ENCODE results near the gene TMEM101. TPM values are rescaled to one million over a fixed set of nuclear protein-coding genes. Genes with fewer than 3 reads are reported as not detected.

Gene TMEM101
- total and polyA plus RNA-seq, 2 donors (not counting 1 experiment from before 2014, with no cell fraction given): 16.3 to 25.3 TPM

GRCh38 chr17:44012391-44012790 lies 2.4 kb downstream of the TMEM101 start:
- H3K4me3 ChIP-seq (ENCODE audit: control extremely low read depth in 1 of 5, extremely low read depth in 1 of 5, insufficient read depth in 1 of 5, low read depth in 2 of 5, low read length in 4 of 5): no peak overlapping the region
- peaks cover 0 to 11% of the 10 kb centered on the region in 2 experiments for H3K36me3 ChIP-seq (replicated peaks in 1 of 2; ENCODE audit: control extremely low read depth in 1 of 2, control insufficient read depth in 1 of 2, extremely low read depth in 1 of 2, insufficient read depth in 2 of 2, low read length in 1 of 2)
- H3K9ac ChIP-seq (ENCODE audit: low read length): no peak overlapping the region
- Mint-ChIP-seq H3K4me3 (no peak overlapping the region), H3K4me1 (peaks cover 24% of the 10 kb centered on the region), H3K9me3 (ENCODE audit: insufficient read depth) (no peaks in the 10 kb centered on the region), H3K27ac (no peak overlapping the region), H3K27me3 (no peaks in the 10 kb centered on the region)
- H2AFZ ChIP-seq (ENCODE audit: insufficient read depth, low read depth, low read length, poor library complexity, severe bottlenecking): no peak overlapping the region
- ChIA-PET POLR2A (no interaction called here), CTCF (no interaction called here)
- H3K79me2 ChIP-seq (ENCODE audit: control insufficient read depth, insufficient read depth, low read length): peaks cover 34% of the 10 kb centered on the region
- no peak for DNase-seq
- H3K9me3 ChIP-seq (ENCODE audit: control extremely low read depth in 1 of 3, control insufficient read depth in 2 of 3, insufficient read depth in 1 of 3, low read length in 2 of 3): no peaks in the 10 kb centered on the region
- TF ChIP-seq EZH2 (IDR thresholded peaks at IDR 0.05; ENCODE audit: borderline replicate concordance, insufficient read depth, low read depth, low read length, poor library complexity, severe bottlenecking): no peak
- TF ChIP-seq CTCF (IDR thresholded peaks at IDR 0.05): no peak
- H3K4me1 ChIP-seq (ENCODE audit: control insufficient read depth in 2 of 2, insufficient read depth in 2 of 2, low read length in 2 of 2): peaks cover 21 to 28% of the 10 kb centered on the region in 2 donors
- no peaks in the 10 kb centered on the region for H3K27me3 ChIP-seq (replicated peaks in 1 of 4; ENCODE audit: control extremely low read depth in 1 of 4, control insufficient read depth in 3 of 4, insufficient read depth in 4 of 4, low read length in 3 of 4)
- no peaks in the 10 kb centered on the region for H4K20me1 ChIP-seq (ENCODE audit: control insufficient read depth, insufficient read depth, low read length, poor library complexity, severe bottlenecking)
- ATAC-seq (ENCODE audit: low read depth): no peak
- intact Hi-C loops (cut with micrococcal nuclease): no loop called here
- no peak overlapping the region for H3K27ac ChIP-seq (ENCODE audit: low read length in 2 of 2)
- WGBS (ENCODE audit: insufficient coverage): 93% methylated on average over 3 of the region's 3 CpGs
- H3K4me2 ChIP-seq (replicated peaks; ENCODE audit: low read depth, low read length, poor library complexity, severe bottlenecking): no peak overlapping the region

DNA sequence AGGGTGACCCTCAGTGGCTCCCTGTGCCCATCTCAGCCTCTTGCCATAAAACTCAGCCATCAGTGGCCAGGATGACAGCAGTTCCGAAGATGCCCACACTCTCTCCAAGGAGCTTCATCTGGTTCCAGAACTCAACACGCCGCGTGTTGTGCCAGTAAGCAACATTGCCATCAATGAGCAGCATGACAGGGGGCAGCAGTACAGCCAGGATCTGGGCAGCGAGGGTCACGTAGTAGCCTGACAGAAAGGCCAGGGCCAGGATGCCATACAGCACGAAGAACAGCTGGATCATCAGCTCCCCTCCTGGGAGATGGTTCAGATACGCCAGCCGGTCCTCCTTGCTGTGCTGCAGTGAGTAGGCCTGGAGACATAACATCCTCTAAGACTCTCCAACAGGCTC lies 2.9 kb downstream of the TMEM101 start:
- Histone ChIP-seq H4K20me1 (ENCODE audit: control insufficient read depth, insufficient read depth, low read length, poor library complexity, severe bottlenecking) (no peaks in the 10 kb centered on the region), H3K4me3 (ENCODE audit: control extremely low read depth in 1 of 5, extremely low read depth in 1 of 5, insufficient read depth in 1 of 5, low read depth in 2 of 5, low read length in 4 of 5) (no peak overlapping the region), H3K9me3 (ENCODE audit: control extremely low read depth in 1 of 3, control insufficient read depth in 2 of 3, insufficient read depth in 1 of 3, low read length in 2 of 3) (no peaks in the 10 kb centered on the region), H3K9ac (ENCODE audit: low read length) (no peak overlapping the region), H3K36me3 (replicated peaks in 1 of 2; ENCODE audit: control extremely low read depth in 1 of 2, control insufficient read depth in 1 of 2, extremely low read depth in 1 of 2, insufficient read depth in 2 of 2, low read length in 1 of 2) (peaks cover 0 to 11% of the 10 kb centered on the region in 2 experiments), H3K4me1 (ENCODE audit: control insufficient read depth in 2 of 2, insufficient read depth in 2 of 2, low read length in 2 of 2) (peaks cover 22 to 33% of the 10 kb centered on the region in 2 donors), H3K79me2 (ENCODE audit: control insufficient read depth, insufficient read depth, low read length) (peaks cover 34% of the 10 kb centered on the region), H3K4me2 (replicated peaks; ENCODE audit: low read depth, low read length, poor library complexity, severe bottlenecking) (no peak overlapping the region), H2AFZ (ENCODE audit: insufficient read depth, low read depth, low read length, poor library complexity, severe bottlenecking) (no peak overlapping the region), H3K27me3 (replicated peaks in 1 of 4; ENCODE audit: control extremely low read depth in 1 of 4, control insufficient read depth in 3 of 4, insufficient read depth in 4 of 4, low read length in 3 of 4) (no peaks in the 10 kb centered on the region), H3K27ac (ENCODE audit: low read length in 2 of 2) (no peak overlapping the region)
- no peak for TF ChIP-seq EZH2 (IDR thresholded peaks at IDR 0.05; ENCODE audit: borderline replicate concordance, insufficient read depth, low read depth, low read length, poor library complexity, severe bottlenecking)
- no peak for TF ChIP-seq CTCF (IDR thresholded peaks at IDR 0.05)
- 97% methylated on average over 7 of the region's 9 CpGs for WGBS (ENCODE audit: insufficient coverage)
- H3K9me3 Mint-ChIP-seq (ENCODE audit: insufficient read depth): no peaks in the 10 kb centered on the region
- no peaks in the 10 kb centered on the region for H3K27me3 Mint-ChIP-seq
- intact Hi-C loops (cut with micrococcal nuclease): no loop called here
- no peak for ATAC-seq (ENCODE audit: low read depth)
- H3K27ac Mint-ChIP-seq: no peak overlapping the region
- POLR2A ChIA-PET: no interaction called here
- no peak overlapping the region for H3K4me3 Mint-ChIP-seq
- CTCF ChIA-PET: no interaction called here
- peaks cover 27% of the 10 kb centered on the region for H3K4me1 Mint-ChIP-seq
- no peak for DNase-seq

Measured in B cell (primary cell).